H7 (cell line): ENCODE measurements around the gene CRTC1. TPM values are rescaled to one million over a fixed set of nuclear protein-coding genes. Genes with fewer than 3 reads are reported as not detected.

ENCODE experiments used
- DNase-seq: peaks from one replicate; pipeline ENCODE4 v3.0.0; 2012
- H3K27me3 ChIP-seq: 2 replicates; pipeline ENCODE4 v1.6.0; 2011; ENCODE audit warnings: mild to moderate bottlenecking, low read length; ENCODE audit not compliant: control insufficient read depth, insufficient read depth
- H3K36me3 ChIP-seq: replicated peaks from 2 replicates; pipeline ENCODE4 v1.5.1; 2011; ENCODE audit warnings: low read length; ENCODE audit not compliant: control insufficient read depth, insufficient read depth
- H3K4me3 ChIP-seq: 2 replicates; pipeline ENCODE4 v1.5.1; 2011; ENCODE audit warnings: low read depth, mild to moderate bottlenecking, control low read depth, low read length, moderate library complexity; ENCODE audit not compliant: insufficient read depth
- total RNA-seq: library from RNA; depleted of rRNA; stranded (reverse); fragments of >200 nt; shearing (Covaris generic); gene quantifications from 2 replicates; pipeline ENCODE4 v1.2.3, GENCODE V29; 2014

The CRTC1 gene
- total RNA-seq, 1 experiment from 2014 or later = 3.7 TPM

DNA sequence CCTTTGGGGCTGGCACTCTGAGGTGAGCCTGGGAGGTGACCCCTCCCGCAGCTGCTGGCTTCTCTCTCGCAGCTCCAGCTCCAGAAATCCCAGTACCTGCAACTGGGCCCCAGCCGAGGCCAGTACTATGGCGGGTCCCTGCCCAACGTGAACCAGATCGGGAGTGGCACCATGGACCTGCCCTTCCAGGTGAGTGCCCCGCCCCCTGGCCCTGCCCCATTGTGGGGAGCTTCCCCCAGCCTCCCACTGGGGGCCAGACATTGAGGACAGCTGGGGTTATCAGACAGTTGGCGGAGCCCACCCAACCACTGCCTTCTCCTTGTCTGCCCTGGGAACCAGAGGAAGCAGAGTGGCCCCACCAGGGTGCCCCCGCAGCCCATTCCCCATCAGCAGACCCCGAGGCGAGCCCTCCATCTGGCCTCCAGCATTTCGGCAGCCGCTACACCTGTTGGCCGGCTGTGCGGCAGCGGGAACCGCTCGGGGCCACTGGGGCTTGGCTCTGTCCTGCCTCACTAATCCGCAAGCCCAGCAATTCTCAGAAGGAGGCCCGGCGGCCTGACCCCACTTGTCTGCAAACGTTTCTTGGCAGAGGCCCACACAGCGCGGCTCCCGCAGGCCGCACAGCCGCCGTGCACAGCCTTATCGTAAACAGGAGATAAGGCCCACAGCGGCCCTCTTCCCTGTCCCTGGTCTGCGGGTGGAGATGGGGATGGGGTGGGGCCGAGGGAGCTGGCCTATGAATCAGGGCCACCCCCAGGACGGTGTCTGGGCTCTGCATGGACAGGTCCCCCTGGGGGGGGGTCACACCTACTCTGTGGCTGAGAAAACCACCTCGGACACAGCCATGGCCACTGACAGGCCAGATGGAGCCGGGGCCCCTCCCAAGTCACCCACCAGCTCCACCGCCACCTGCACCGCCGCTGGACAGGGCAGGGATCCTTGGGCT is 59.6 kb downstream of the CRTC1 start:
- Histone ChIP-seq H3K27me3 (no peaks in the 10 kb centered on the region), H3K4me3 (no peak overlapping the region), H3K36me3 (no peaks in the 10 kb centered on the region)
- no peak for DNase-seq

DNA sequence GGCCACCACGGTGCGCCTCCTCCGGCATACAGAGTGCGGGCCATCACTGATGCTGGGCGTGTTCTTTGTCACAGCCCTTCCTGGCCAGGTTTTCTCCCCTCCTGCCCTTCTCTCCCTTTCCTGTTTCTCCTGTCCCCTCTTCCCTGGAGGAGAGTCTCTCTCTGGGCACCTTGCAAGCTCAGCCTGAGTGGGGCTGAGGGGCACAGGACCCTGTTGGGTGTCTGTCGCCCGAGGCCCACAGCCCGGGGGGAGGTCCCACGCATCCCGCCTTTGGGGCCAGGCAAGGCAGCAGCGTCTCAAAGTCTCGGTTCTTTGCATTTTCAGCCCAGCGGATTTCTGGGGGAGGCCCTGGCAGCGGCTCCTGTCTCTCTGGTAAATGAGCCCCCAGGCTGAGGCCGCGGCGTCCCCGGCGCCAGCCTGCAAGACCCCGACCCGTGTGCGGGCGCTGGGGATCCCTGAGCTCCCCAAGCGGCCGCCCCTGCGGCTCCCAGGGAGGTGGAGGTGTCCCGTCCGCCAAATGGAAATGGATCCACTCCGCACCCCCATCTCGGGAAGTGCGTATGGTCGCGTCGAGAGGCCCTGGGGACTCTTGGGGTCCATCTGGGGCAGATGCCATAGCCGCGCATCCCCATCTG is 60.4 kb downstream of the CRTC1 start:
- Histone ChIP-seq H3K4me3 (no peak overlapping the region), H3K36me3 (no peaks in the 10 kb centered on the region), H3K27me3 (no peaks in the 10 kb centered on the region)
- DNase-seq = no peak

DNA sequence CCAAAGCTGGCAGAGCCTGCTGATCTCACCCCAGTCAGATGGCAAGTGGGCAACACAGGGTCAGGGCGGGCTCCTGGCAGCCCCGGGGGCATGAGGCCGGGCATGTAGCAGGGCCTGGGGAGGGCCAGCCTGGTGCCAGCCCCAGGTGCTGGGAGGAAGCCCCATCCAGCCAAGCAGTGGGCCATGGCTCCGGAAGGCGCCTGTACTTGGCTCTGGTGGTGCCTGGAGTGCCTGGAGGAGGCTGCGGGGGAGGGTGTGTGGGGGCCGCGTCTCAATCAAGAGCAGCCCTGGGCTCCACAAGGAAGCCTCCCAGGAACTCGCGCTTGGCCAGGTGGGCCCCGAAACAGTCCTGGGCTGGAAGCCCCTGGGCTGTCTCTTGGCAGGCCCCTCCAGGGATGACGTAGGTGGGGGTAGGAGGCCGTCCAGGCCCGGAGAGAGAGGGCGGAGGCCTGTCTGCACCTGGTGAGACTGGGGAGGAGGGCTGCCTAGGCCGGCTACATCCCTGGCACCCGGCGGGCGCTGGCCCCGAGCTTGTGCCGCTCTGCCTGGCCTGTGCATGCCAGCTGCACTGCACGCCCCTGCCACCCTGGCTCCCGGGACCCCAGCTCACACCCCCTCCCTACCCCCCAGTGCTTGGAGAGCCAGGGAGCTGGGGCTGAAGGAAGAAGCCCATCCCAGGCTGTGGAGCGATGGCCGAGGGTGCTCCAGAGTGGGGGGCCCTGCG is 61.7 kb downstream of the CRTC1 start:
- H3K4me3 ChIP-seq = no peak overlapping the region
- H3K27me3 ChIP-seq = no peaks in the 10 kb centered on the region
- DNase-seq = no peak
- no peaks in the 10 kb centered on the region; the same call in 1 of the 2 replicates for H3K36me3 ChIP-seq

DNA sequence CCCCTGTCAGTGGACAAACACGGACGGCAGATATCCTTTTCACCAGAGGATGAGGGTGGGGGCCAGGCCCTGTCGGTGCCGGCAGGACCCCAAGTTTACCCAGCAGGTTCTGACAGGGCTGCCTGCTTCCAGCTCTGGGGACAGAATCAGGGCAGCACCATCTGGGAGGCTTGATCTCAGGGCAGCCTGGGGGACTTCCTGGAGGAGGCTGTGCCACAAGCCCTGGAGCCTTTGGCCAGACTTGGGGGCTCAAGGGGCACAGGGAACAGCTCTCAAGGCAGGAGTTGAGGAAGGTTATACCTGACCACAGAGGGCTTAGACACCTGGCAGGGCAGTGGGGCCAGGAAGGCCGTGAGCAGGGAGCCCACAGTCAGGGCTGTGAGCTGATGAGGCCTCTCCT is 62.5 kb downstream of the CRTC1 start:
- Histone ChIP-seq H3K27me3 (no peaks in the 10 kb centered on the region), H3K36me3 (no peaks in the 10 kb centered on the region; the same call in 1 of the 2 replicates), H3K4me3 (no peak overlapping the region)
- no peak for DNase-seq

DNA sequence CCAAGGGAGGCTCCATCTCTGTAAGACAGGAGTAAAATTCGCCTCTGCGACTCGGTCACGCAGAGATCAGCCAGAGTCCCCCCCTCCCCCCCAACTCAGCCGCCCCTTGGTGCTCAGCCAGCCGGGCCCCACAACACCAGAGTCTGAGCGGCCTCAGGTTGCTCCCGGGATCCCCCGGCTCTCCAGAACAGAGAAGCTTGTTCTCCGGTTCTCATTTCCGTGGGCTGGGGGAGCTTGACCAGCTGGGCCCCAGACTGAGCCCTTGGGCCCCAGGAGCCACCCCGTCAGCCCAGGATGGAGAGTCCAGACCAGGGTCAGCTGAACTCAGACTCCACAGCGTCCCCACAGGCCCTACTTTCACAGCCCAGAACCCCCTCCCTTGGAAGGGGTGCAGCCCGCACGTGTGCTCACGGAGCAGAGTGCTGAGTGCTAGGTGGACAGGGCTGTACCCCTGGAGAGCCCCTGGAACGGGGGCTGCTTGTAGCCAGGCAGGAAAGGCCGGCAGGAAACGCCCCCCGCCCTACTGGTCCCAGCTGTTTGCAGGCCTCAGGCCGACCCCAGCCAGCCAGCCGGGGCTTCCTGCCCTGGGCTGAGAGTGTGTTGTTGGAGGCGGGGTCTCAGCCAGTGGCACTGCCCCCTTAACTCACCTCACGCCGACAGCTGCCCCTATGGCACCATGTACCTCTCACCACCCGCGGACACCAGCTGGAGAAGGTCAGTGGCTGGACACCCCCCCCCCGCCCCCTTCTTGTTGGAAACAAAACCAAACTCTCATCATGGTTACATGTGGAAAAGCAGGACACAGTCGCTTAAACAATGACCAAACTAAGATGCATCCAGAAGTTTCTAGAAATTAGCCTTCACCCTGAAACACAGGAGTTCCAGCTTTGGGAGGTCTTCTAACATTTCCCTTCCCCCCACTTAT is 63.2 kb downstream of the CRTC1 start:
- DNase-seq = peak; percentile 88
- no peaks in the 10 kb centered on the region for H3K27me3 ChIP-seq
- no peaks in the 10 kb centered on the region; the same call in 1 of the 2 replicates for H3K36me3 ChIP-seq
- H3K4me3 ChIP-seq = no peak overlapping the region

DNA sequence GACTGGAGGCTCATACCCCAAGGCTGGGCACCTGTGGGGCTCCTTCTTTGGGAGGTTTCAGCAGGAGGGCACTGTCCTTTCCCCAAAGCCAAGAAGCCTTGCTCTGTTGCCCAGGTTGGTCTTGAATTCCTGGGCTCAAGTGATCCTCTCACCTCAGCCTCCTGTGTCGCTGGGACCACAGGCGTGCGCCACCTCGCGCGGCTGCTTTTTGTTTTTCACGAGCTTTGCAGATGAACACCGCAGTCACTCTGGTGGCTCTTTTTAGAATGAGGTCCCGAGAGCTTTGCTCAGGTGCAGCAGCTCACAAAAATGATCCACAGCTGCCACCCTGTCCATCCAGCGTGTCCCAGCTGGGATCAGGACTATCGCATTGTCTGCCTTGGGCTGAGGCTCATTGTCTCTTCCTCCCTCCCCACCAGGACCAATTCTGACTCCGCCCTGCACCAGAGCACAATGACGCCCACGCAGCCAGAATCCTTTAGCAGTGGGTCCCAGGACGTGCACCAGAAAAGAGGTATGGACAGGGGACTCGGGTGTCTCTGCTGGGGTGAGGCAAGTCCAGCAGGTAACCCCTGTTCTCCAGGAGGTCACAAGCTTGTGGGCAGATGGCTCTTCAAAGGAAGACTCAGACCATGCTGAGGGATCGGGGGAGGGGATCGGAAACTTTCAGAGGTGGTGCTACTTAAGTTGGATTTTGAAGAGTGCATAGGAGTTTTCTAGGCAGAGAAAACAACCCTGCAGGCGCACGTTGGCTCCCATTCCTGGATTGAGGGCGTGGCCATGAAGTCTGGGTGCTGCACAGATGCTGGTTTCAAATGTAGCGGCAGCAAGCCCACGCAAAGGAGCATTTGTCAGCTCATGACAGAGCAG is 66.1 kb downstream of the CRTC1 start:
- Histone ChIP-seq H3K4me3 (no peak overlapping the region), H3K36me3 (peaks cover 1% of the 10 kb centered on the region; the same call in 1 of the 2 replicates), H3K27me3 (no peaks in the 10 kb centered on the region)
- no peak for DNase-seq

DNA sequence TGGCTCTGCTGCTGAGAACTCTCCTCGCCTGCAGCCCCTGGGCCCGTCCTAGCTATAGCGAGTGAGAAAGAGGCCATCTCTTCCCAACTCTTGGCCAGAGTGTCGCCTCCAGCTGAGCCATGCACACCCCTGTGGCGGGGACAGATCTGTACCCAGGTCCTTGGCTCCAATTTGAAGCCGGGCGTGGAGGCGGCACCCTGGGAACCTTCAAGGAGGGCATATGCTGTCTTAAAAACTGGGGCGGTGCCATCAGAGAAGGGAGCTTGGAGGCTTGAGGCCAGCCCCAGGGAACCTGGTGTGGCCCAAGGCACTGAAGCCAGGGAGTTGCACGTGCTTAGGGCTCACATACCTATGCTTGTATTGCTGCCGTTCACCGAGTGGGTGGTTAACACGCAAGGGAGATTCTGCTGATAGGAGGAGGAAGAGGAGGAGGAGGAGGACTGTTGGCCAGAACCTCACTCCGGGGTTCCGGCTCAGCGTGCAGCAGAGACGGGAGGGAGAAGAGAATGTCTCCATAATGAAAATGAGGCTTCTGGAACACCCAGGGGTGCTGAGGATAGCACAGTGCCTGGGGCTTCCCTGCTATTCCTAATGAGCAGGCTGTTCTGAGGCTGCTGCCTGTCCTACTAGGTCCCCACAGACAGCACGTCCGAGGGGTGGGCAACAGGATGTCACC is 67.0 kb downstream of the CRTC1 start:
- no peak for DNase-seq
- H3K36me3 ChIP-seq = peaks cover 1% of the 10 kb centered on the region; the same call in 1 of the 2 replicates
- H3K4me3 ChIP-seq = no peak overlapping the region
- no peaks in the 10 kb centered on the region for H3K27me3 ChIP-seq

DNA sequence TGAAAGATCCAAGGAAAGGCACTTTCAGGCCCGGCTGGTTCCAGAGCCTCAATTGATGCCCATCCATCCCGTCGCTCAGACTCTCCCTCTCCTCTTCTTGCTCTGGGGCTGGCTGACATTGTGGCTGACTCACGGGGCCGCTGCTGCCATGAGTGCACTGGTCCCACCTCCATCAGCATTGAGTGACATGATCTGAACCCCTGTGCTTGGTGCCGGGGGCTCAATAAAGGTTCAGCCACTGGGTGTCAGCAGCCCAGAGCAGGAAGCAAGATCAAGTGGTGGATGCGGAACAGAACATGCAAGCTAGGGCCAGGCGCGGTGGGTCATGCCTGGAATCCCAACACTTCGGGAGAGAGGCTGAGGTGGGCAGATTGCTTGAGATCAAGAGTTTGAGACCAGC is 68.1 kb downstream of the CRTC1 start:
- Histone ChIP-seq H3K4me3 (no peak overlapping the region), H3K27me3 (no peaks in the 10 kb centered on the region), H3K36me3 (peaks cover 1% of the 10 kb centered on the region; the same call in 1 of the 2 replicates)
- DNase-seq = no peak

DNA sequence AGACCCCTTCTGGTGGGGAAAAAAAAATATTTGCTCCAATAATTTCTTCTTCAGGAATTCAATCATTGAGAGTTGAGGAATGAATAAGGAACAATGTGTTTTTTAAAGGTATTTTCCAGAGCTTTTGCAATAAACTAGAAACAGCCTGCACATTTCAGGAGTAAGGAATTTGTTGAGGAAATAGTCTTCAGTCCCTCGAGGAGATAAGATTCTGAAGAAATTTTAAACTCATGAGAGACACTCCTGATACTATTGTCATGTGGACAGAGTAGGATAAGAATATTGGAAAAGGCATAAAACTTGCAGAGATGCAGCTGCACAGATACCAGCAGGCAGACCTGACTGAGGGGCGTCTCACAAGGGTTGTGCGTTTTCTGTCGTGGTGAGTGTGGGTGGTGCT is 71.0 kb downstream of the CRTC1 start:
- Histone ChIP-seq H3K36me3 (peaks cover 1% of the 10 kb centered on the region; the same call in 1 of the 2 replicates), H3K27me3 (no peaks in the 10 kb centered on the region), H3K4me3 (no peak overlapping the region)
- no peak for DNase-seq

DNA sequence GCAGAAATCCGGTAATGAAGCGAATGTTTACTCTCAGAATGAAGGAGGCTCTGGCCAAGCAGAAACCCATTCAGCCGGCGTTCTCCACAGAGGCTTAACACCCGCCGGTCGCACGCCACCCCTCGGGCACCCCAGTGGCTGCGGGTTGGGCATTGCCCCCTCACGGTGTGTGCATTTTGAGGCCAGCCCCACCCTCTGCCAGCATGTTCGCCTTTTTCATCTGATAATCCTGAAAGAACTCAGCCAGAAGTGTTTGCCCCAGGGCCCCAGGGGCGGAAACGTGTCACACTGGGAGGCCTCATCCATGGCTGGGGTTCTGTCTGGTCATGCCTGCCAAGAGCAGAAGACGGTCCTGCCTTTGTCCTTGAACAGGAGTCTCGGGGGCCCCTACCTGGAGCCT is 73.4 kb downstream of the CRTC1 start:
- Histone ChIP-seq H3K36me3 (peaks cover 1% of the 10 kb centered on the region; the same call in 1 of the 2 replicates), H3K4me3 (no peak overlapping the region), H3K27me3 (no peaks in the 10 kb centered on the region)
- DNase-seq = no peak

DNA sequence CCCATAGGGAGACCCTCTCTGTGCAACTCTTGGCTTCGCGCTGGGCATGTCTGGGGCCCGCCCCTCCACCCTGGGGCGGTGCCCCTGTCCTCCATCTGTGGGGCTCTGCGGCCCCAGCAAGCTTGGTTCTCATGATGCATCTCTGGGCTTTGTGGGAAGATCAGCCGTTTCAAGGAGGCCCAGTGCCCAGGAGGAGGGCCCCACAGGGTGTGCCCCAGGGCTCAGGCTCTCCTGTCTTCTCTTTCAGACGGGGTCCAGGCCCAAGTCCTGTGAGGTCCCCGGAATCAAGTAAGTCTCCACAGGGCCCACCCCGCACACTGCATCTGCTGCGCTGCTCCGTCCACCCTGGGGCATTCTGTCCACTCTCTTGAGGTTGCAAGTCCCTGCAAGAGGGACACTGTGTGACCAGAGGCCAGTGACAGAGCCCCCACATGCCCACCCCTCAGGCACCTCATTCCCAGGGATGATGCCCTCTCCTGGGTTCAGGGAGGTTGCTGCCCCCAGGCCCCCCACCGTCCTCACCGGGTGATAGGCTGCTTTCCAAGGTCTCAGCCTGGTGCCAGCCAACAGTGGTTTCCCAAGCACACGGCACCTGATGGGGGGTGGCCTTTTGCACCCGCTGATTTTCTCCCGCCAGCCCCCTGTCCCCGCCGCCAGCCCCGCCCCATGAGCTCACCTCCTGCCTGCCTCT is 76.0 kb downstream of the CRTC1 start:
- no peaks in the 10 kb centered on the region; the same call in 1 of the 2 replicates for H3K27me3 ChIP-seq
- DNase-seq = no peak
- no peaks in the 10 kb centered on the region for H3K36me3 ChIP-seq

DNA sequence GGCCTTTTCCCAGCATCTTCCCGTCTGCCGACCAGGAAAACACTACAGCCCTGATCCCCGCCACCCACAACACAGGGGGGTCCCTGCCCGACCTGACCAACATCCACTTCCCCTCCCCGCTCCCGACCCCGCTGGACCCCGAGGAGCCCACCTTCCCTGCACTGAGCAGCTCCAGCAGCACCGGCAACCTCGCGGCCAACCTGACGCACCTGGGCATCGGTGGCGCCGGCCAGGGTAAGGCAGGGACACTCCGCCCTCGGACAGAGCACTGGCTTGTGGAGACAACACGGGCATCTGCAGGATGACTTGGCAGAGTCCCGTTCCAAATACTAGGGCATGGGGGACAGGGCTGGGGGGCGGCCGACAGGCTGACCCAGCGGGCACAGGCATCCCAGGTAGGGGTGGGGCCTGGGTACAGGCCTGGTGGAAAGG is 76.5 kb downstream of the CRTC1 start:
- H3K36me3 ChIP-seq = no peaks in the 10 kb centered on the region
- no peak for DNase-seq
- no peaks in the 10 kb centered on the region; the same call in none of the 2 replicates for H3K27me3 ChIP-seq
- no peak overlapping the region for H3K4me3 ChIP-seq

More for the DNA sequence above, 76.0 kb downstream of the CRTC1 start:
- no peak overlapping the region for H3K4me3 ChIP-seq
